ENCODE data around the gene SERPINA12.

- TF ChIP-seq POLR2A (IDR thresholded peaks at IDR 0.05) (no peak), CTCF (IDR thresholded peaks at IDR 0.05) (no peak), EP300 (IDR thresholded peaks at IDR 0.05) (no peak)
Observed at GRCh38 chr14:94448071-94448808, 61.0 kb downstream of the SERPINA12 start.

All from ovary (tissue), 3 donors.